Measurements from ENCODE around the gene RSAD2. TPM values are rescaled to one million over a fixed set of nuclear protein-coding genes. Genes with fewer than 3 reads are reported as not detected.

RSAD2 gene
- polyA plus RNA-seq, 1 donor (not counting 4 experiments of a cell fraction or from before 2014, with no cell fraction given): 1.7 TPM

GRCh38 chr2:6916224-6916623 lies 38.6 kb downstream of the RSAD2 start:
- H4K20me1 ChIP-seq (ENCODE audit: control insufficient read depth, extremely low read depth, insufficient read depth, low read length): peaks cover 2% of the 10 kb centered on the region

GRCh38 chr2:6916736-6917070 lies 39.1 kb downstream of the RSAD2 start:
- Histone ChIP-seq H3K9me1 (ENCODE audit: control insufficient read depth, extremely low read depth, insufficient read depth, low read length) (no peaks in the 10 kb centered on the region), H3K79me2 (ENCODE audit: control insufficient read depth, insufficient read depth, low read length) (no peaks in the 10 kb centered on the region), H2AFZ (ENCODE audit: control insufficient read depth, low read length) (peak overlapping the region; percentile 84), H3K27ac (ENCODE audit: control insufficient read depth, insufficient read depth, low read length) (no peak overlapping the region), H3K27me3 (ENCODE audit: control insufficient read depth, extremely low read depth, insufficient read depth, low read length) (no peaks in the 10 kb centered on the region), H3K4me3 (ENCODE audit: control insufficient read depth in 2 of 3, extremely low read depth in 1 of 3, insufficient read depth in 2 of 3, low read depth in 1 of 3, low read length in 3 of 3) (peak overlapping the region in 2 of 3 experiments; percentile 29 to 49), H3K4me2 (ENCODE audit: control insufficient read depth, extremely low read depth, insufficient read depth, low read depth, low read length) (peak overlapping the region; percentile 54), H3K4me1 (ENCODE audit: control insufficient read depth, extremely low read depth, insufficient read depth, low read length) (peaks cover 3% of the 10 kb centered on the region), H3K9me3 (ENCODE audit: control insufficient read depth, low read depth, low read length) (no peaks in the 10 kb centered on the region), H4K20me1 (ENCODE audit: control insufficient read depth, extremely low read depth, insufficient read depth, low read length) (peaks cover 2% of the 10 kb centered on the region), H3K36me3 (ENCODE audit: control insufficient read depth in 2 of 2, extremely low read depth in 1 of 2, insufficient read depth in 2 of 2, low read length in 2 of 2) (no peaks in the 10 kb centered on the region), H3K9ac (ENCODE audit: control insufficient read depth, extremely low read depth, insufficient read depth, low read length) (no peak overlapping the region)
- DNase-seq (ENCODE audit: low read depth, low spot score) (no peak), FAIRE-seq (no peak)
- dilution Hi-C loops (cut with MboI; ENCODE audit: extremely low pct_ligation_motif_present, low sequenced_read_pairs): no loop called here
- TF ChIP-seq CTCF (optimal IDR thresholded peaks at IDR 0.05 in 1 of 3, IDR thresholded peaks at IDR 0.05 in 1 of 3, conservative IDR thresholded peaks at IDR 0.05 in 1 of 3; ENCODE audit: extremely low read depth in 1 of 3, insufficient read depth in 2 of 3, low read length in 3 of 3) (no peak), EZH2 (IDR thresholded peaks at IDR 0.05; ENCODE audit: low read length) (no peak)

More at GRCh38 chr2:6916224-6916623, 38.6 kb downstream of the RSAD2 start:
- Histone ChIP-seq H3K27ac (ENCODE audit: control insufficient read depth, insufficient read depth, low read length) (no peak overlapping the region), H2AFZ (ENCODE audit: control insufficient read depth, low read length) (no peak overlapping the region), H3K9ac (ENCODE audit: control insufficient read depth, extremely low read depth, insufficient read depth, low read length) (no peak overlapping the region), H3K79me2 (ENCODE audit: control insufficient read depth, insufficient read depth, low read length) (no peaks in the 10 kb centered on the region), H3K4me3 (ENCODE audit: control insufficient read depth in 2 of 3, extremely low read depth in 1 of 3, insufficient read depth in 2 of 3, low read depth in 1 of 3, low read length in 3 of 3) (no peak overlapping the region), H3K9me1 (ENCODE audit: control insufficient read depth, extremely low read depth, insufficient read depth, low read length) (no peaks in the 10 kb centered on the region), H3K27me3 (ENCODE audit: control insufficient read depth, extremely low read depth, insufficient read depth, low read length) (no peaks in the 10 kb centered on the region), H3K36me3 (ENCODE audit: control insufficient read depth in 2 of 2, extremely low read depth in 1 of 2, insufficient read depth in 2 of 2, low read length in 2 of 2) (no peaks in the 10 kb centered on the region), H3K9me3 (ENCODE audit: control insufficient read depth, low read depth, low read length) (no peaks in the 10 kb centered on the region), H3K4me2 (ENCODE audit: control insufficient read depth, extremely low read depth, insufficient read depth, low read depth, low read length) (no peak overlapping the region), H3K4me1 (ENCODE audit: control insufficient read depth, extremely low read depth, insufficient read depth, low read length) (peaks cover 3% of the 10 kb centered on the region)
- TF ChIP-seq EZH2 (IDR thresholded peaks at IDR 0.05; ENCODE audit: low read length) (no peak), CTCF (optimal IDR thresholded peaks at IDR 0.05 in 1 of 3, IDR thresholded peaks at IDR 0.05 in 1 of 3, conservative IDR thresholded peaks at IDR 0.05 in 1 of 3; ENCODE audit: extremely low read depth in 1 of 3, insufficient read depth in 2 of 3, low read length in 3 of 3) (no peak)
- DNase-seq (ENCODE audit: low read depth, low spot score): no peak
- dilution Hi-C loops (cut with MboI; ENCODE audit: extremely low pct_ligation_motif_present, low sequenced_read_pairs): no loop called here
- no peak for FAIRE-seq

Measured in keratinocyte (primary cell).